Hepatocyte (in vitro differentiated cells): ENCODE results near the gene AGXT. TPM values are rescaled to one million over a fixed set of nuclear protein-coding genes. Genes with fewer than 3 reads are reported as not detected.

ENCODE experiments used
- DNase-seq: peaks from one replicate; pipeline ENCODE4 v3.0.0-alpha.2; 2016; ENCODE audit warnings: low spot score
- H2AFZ ChIP-seq: fragments of 200-600 bp; sonication (generic); 2 replicates; pipeline ENCODE4 v1.6.0; 2016; ENCODE audit warnings: antibody characterized with exemption, mild to moderate bottlenecking
- H3K27ac ChIP-seq: fragments of 200-600 bp; sonication (generic); 2 replicates; pipeline ENCODE4 v1.5.1; 2016; ENCODE audit warnings: mild to moderate bottlenecking
- H3K27me3 ChIP-seq: fragments of 200-600 bp; sonication (generic); 2 replicates; pipeline ENCODE4 v1.6.1; 2016
- H3K36me3 ChIP-seq: fragments of 200-600 bp; sonication (generic); replicated peaks from 2 replicates; pipeline ENCODE4 v1.5.1; 2016; ENCODE audit warnings: low read depth; ENCODE audit not compliant: insufficient read depth
- H3K4me1 ChIP-seq: fragments of 200-600 bp; sonication (generic); 2 replicates; pipeline ENCODE4 v1.5.1; 2016; ENCODE audit warnings: mild to moderate bottlenecking, moderate library complexity; ENCODE audit not compliant: insufficient read depth
- H3K4me2 ChIP-seq: fragments of 200-600 bp; sonication (generic); 2 replicates; pipeline ENCODE4 v1.6.0; 2016
- H3K4me3 ChIP-seq: fragments of 200-600 bp; sonication (generic); 2 replicates; pipeline ENCODE4 v1.5.1; 2016; ENCODE audit warnings: mild to moderate bottlenecking
- H3K79me2 ChIP-seq: fragments of 200-600 bp; sonication (generic); 2 replicates; pipeline ENCODE4 v1.6.0; 2017; ENCODE audit warnings: mild to moderate bottlenecking
- H3K9me2 ChIP-seq: fragments of 200-600 bp; sonication (generic); replicated peaks from 2 replicates; pipeline ENCODE4 v1.6.0; 2017; ENCODE audit warnings: mild to moderate bottlenecking; ENCODE audit not compliant: insufficient read depth
- H3K9me3 ChIP-seq: fragments of 200-600 bp; sonication (generic); 2 replicates; pipeline ENCODE4 v1.5.1; 2016; ENCODE audit warnings: low read depth, mild to moderate bottlenecking
- H4K20me1 ChIP-seq: fragments of 200-600 bp; sonication (generic); 2 replicates; pipeline ENCODE4 v1.6.0; 2016; ENCODE audit warnings: mild to moderate bottlenecking; ENCODE audit not compliant: insufficient read depth, poor library complexity, severe bottlenecking
- CTCF ChIP-seq: fragments of 200-600 bp; sonication (generic); IDR thresholded peaks from 2 replicates; pipeline ENCODE4 v1.5.1; 2016; ENCODE audit warnings: antibody characterized with exemption, mild to moderate bottlenecking; ENCODE audit not compliant: poor library complexity
- EZH2 ChIP-seq: fragments of 200-600 bp; sonication (generic); IDR thresholded peaks from 2 replicates; pipeline ENCODE4 v1.6.1; 2016; ENCODE audit warnings: antibody characterized with exemption, mild to moderate bottlenecking, borderline replicate concordance
- EZH2phosphoT487 ChIP-seq: fragments of 200-600 bp; sonication (generic); IDR thresholded peaks from one replicate; pipeline ENCODE4 v1.6.1; 2018; ENCODE audit warnings: antibody characterized with exemption, mild to moderate bottlenecking, low read depth, moderate library complexity; ENCODE audit not compliant: unreplicated experiment, severe bottlenecking
- WGBS: methylation state at CpG from one replicate; pipeline ENCODE4 v1.1.6; 2016; ENCODE audit warnings: low lambda C conversion rate; ENCODE audit errors: missing lambda C conversion rate; 5-methylcytosine and 5-hydroxymethylcytosine counted together
- polyA plus RNA-seq: library from polyadenylated mRNA; unstranded; fragments of >200 nt; fragmentation: Nextera tagmentation; extraction: Ambion mirVana; gene quantifications from 2 replicates; pipeline ENCODE4 v1.2.1, GENCODE V29; 2016
- total RNA-seq: library from RNA; depleted of rRNA; stranded (reverse); fragments of >200 nt; gene quantifications from 2 replicates; pipeline ENCODE4 v1.2.3, GENCODE V29; 2014

Gene AGXT
- total and polyA plus RNA-seq, 2 experiments from 2014 or later, result 90.8 to 169 TPM

- Histone ChIP-seq H3K27me3 (no peaks in the 10 kb centered on the region), H3K9me3 (no peaks in the 10 kb centered on the region), H4K20me1 (no peaks in the 10 kb centered on the region), H3K79me2 (no peaks in the 10 kb centered on the region), H3K36me3 (no peaks in the 10 kb centered on the region), H3K4me3 (no peak overlapping the region), H3K27ac (no peak overlapping the region), H3K4me2 (no peak overlapping the region), H3K4me1 (peaks cover 18% of the 10 kb centered on the region), H3K9me2 (no peaks in the 10 kb centered on the region), H2AFZ (no peak overlapping the region)
- no peak for DNase-seq
- no peak for TF ChIP-seq EZH2phosphoT487
- no peak for TF ChIP-seq EZH2
- no peak for TF ChIP-seq CTCF
- WGBS, result 85% methylated on average over 38 of the region's 38 CpGs
Measured at GRCh38 chr2:240889601-240890560, 21.3 kb downstream of the AGXT start.

GRCh38 chr2:240890691-240891090 is 22.1 kb downstream of the AGXT start:
- Histone ChIP-seq H2AFZ (no peak overlapping the region), H3K4me1 (peaks cover 20% of the 10 kb centered on the region), H3K9me3 (no peaks in the 10 kb centered on the region), H3K4me2 (no peak overlapping the region), H4K20me1 (no peaks in the 10 kb centered on the region), H3K27ac (no peak overlapping the region), H3K36me3 (no peaks in the 10 kb centered on the region), H3K4me3 (no peak overlapping the region), H3K27me3 (no peaks in the 10 kb centered on the region), H3K79me2 (no peaks in the 10 kb centered on the region), H3K9me2 (no peaks in the 10 kb centered on the region)
- 98% methylated on average over 14 of the region's 14 CpGs for WGBS
- TF ChIP-seq EZH2 (no peak), EZH2phosphoT487 (no peak), CTCF (no peak)
- DNase-seq, result no peak

GRCh38 chr2:240891492-240892340 is 23.1 kb downstream of the AGXT start:
- DNase-seq, result no peak
- Histone ChIP-seq H3K9me3 (no peaks in the 10 kb centered on the region), H4K20me1 (no peaks in the 10 kb centered on the region), H3K9me2 (no peaks in the 10 kb centered on the region), H3K79me2 (no peaks in the 10 kb centered on the region), H2AFZ (no peak overlapping the region), H3K27me3 (no peaks in the 10 kb centered on the region), H3K36me3 (no peaks in the 10 kb centered on the region), H3K27ac (no peak overlapping the region), H3K4me3 (no peak overlapping the region), H3K4me1 (peaks cover 28% of the 10 kb centered on the region), H3K4me2 (no peak overlapping the region)
- TF ChIP-seq EZH2phosphoT487, result no peak
- no peak for TF ChIP-seq EZH2
- no peak for TF ChIP-seq CTCF
- WGBS, result 96% methylated on average over 20 of the region's 20 CpGs
